SJSA1 (cell line): Measurements from ENCODE around the gene TMEM131. TPM values are rescaled to one million over a fixed set of nuclear protein-coding genes. Genes with fewer than 3 reads are reported as not detected.
"Not testable (repeated sequence)": the region's sequence is repeated elsewhere in the genome, so short reads cannot be mapped to it uniquely, and the experiment has no call there.

Source experiments
- DNase-seq, 2 experiments: peaks; one replicate each; pipeline ENCODE4 v3.0.0-alpha.2; 2015 to 2020; ENCODE audit warnings: low spot score in 2 of 2, low read depth in 1 of 2
- H3K27ac ChIP-seq: fragments of 250-450 bp; sonication (Bioruptor Pico); 2 replicates; pipeline ENCODE4 v1.5.1; 2020; ENCODE audit warnings: mild to moderate bottlenecking, moderate library complexity
- H3K27me3 ChIP-seq: fragments of 250-450 bp; sonication (Bioruptor Pico); replicated peaks from 2 replicates; pipeline ENCODE4 v1.5.1; 2020; ENCODE audit warnings: mild to moderate bottlenecking, moderate library complexity
- H3K36me3 ChIP-seq: fragments of 250-450 bp; sonication (Bioruptor Pico); 2 replicates; pipeline ENCODE4 v1.5.1; 2020; ENCODE audit warnings: mild to moderate bottlenecking
- H3K4me1 ChIP-seq: fragments of 250-450 bp; sonication (Bioruptor Pico); replicated peaks from 2 replicates; pipeline ENCODE4 v1.6.1; 2021; ENCODE audit warnings: mild to moderate bottlenecking
- H3K4me3 ChIP-seq: fragments of 250-450 bp; sonication (Bioruptor Pico); 2 replicates; pipeline ENCODE4 v1.5.1; 2020; ENCODE audit warnings: mild to moderate bottlenecking
- H3K9me3 ChIP-seq: fragments of 250-450 bp; sonication (Bioruptor Pico); replicated peaks from 2 replicates; pipeline ENCODE4 v1.5.1; 2020; ENCODE audit warnings: mild to moderate bottlenecking
- total RNA-seq: library from RNA; depleted of rRNA; stranded (reverse); fragments of >200 nt; shearing (Covaris generic); gene quantifications from 2 replicates; pipeline ENCODE4 v1.2.3, GENCODE V29; 2014

Gene TMEM131
- total RNA-seq, 1 experiment from 2014 or later, result 18.7 TPM

GRCh38 chr2:97919858-97920257, 75.9 kb downstream of the TMEM131 start:
- Histone ChIP-seq H3K27me3 (no peaks in the 10 kb centered on the region), H3K9me3 (no peaks in the 10 kb centered on the region), H3K27ac (no peak overlapping the region), H3K36me3 (no peaks in the 10 kb centered on the region), H3K4me3 (no peak overlapping the region), H3K4me1 (no peaks in the 10 kb centered on the region)
- no peak for DNase-seq

- Histone ChIP-seq H3K9me3 (no peaks in the 10 kb centered on the region), H3K36me3 (no peaks in the 10 kb centered on the region), H3K27me3 (no peaks in the 10 kb centered on the region), H3K4me1 (no peaks in the 10 kb centered on the region), H3K27ac (no peak overlapping the region), H3K4me3 (no peak overlapping the region)
- DNase-seq, result no peak
Observed at GRCh38 chr2:97918818-97919217, 76.9 kb downstream of the TMEM131 start.

- H3K27me3 ChIP-seq, H3K9me3 ChIP-seq, H3K4me1 ChIP-seq, H3K4me3 ChIP-seq, H3K27ac ChIP-seq, DNase-seq, H3K36me3 ChIP-seq: not testable (repeated sequence)
Observed at GRCh38 chr2:97917668-97918067, 78.1 kb downstream of the TMEM131 start.

GRCh38 chr2:97914691-97915213, 81.0 kb downstream of the TMEM131 start:
- H3K36me3 ChIP-seq, result no peaks in the 10 kb centered on the region; the same call in 1 of the 2 replicates
- H3K4me3 ChIP-seq, result no peak overlapping the region
- H3K27me3 ChIP-seq, result no peaks in the 10 kb centered on the region
- no peak for DNase-seq
- peaks cover 7% of the 10 kb centered on the region; the same call in 1 of the 2 replicates for H3K4me1 ChIP-seq
- no peak overlapping the region for H3K27ac ChIP-seq
- no peaks in the 10 kb centered on the region for H3K9me3 ChIP-seq

GRCh38 chr2:97913846-97914245, 81.9 kb downstream of the TMEM131 start:
- Histone ChIP-seq H3K36me3 (no peaks in the 10 kb centered on the region; the same call in 1 of the 2 replicates), H3K9me3 (no peaks in the 10 kb centered on the region), H3K27me3 (no peaks in the 10 kb centered on the region), H3K4me1 (peaks cover 7% of the 10 kb centered on the region; the same call in 1 of the 2 replicates), H3K4me3 (no peak overlapping the region), H3K27ac (no peak overlapping the region)
- DNase-seq, result no peak

- no peak for DNase-seq
- Histone ChIP-seq H3K27ac (no peak overlapping the region), H3K4me1 (peaks cover 7% of the 10 kb centered on the region; the same call in 1 of the 2 replicates), H3K4me3 (no peak overlapping the region), H3K27me3 (no peaks in the 10 kb centered on the region), H3K36me3 (peaks cover 5% of the 10 kb centered on the region; the same call in 1 of the 2 replicates), H3K9me3 (no peaks in the 10 kb centered on the region)
Observed at GRCh38 chr2:97911922-97912575, 83.7 kb downstream of the TMEM131 start.

- no peaks in the 10 kb centered on the region for H3K27me3 ChIP-seq
- DNase-seq, result no peak
- H3K36me3 ChIP-seq, result peaks cover 5% of the 10 kb centered on the region; the same call in 1 of the 2 replicates
- H3K4me3 ChIP-seq, result no peak overlapping the region
- H3K27ac ChIP-seq, result no peak overlapping the region
- no peaks in the 10 kb centered on the region for H3K9me3 ChIP-seq
- peaks cover 7% of the 10 kb centered on the region; the same call in 1 of the 2 replicates for H3K4me1 ChIP-seq
Observed at GRCh38 chr2:97911206-97911921, 84.4 kb downstream of the TMEM131 start.

- Histone ChIP-seq H3K27me3 (no peaks in the 10 kb centered on the region), H3K4me3 (no peak overlapping the region), H3K36me3 (peaks cover 10% of the 10 kb centered on the region; the same call in 1 of the 2 replicates), H3K27ac (no peak overlapping the region), H3K4me1 (peaks cover 7% of the 10 kb centered on the region; the same call in 1 of the 2 replicates), H3K9me3 (no peaks in the 10 kb centered on the region)
- DNase-seq, result no peak
Observed at GRCh38 chr2:97910403-97911205, 85.1 kb downstream of the TMEM131 start.

- Histone ChIP-seq H3K4me1 (peaks cover 7% of the 10 kb centered on the region; the same call in 1 of the 2 replicates), H3K27me3 (no peaks in the 10 kb centered on the region), H3K9me3 (no peaks in the 10 kb centered on the region), H3K4me3 (no peak overlapping the region), H3K27ac (no peak overlapping the region), H3K36me3 (peaks cover 12% of the 10 kb centered on the region; the same call in 1 of the 2 replicates)
- no peak for DNase-seq
Observed at GRCh38 chr2:97908208-97908676, 87.5 kb downstream of the TMEM131 start.

- Histone ChIP-seq H3K4me3 (no peak overlapping the region), H3K4me1 (peaks cover 7% of the 10 kb centered on the region; the same call in 1 of the 2 replicates), H3K36me3 (peaks cover 12% of the 10 kb centered on the region; the same call in 1 of the 2 replicates), H3K27me3 (no peaks in the 10 kb centered on the region), H3K9me3 (no peaks in the 10 kb centered on the region), H3K27ac (no peak overlapping the region)
- DNase-seq, result no peak
Observed at GRCh38 chr2:97907369-97908100, 88.2 kb downstream of the TMEM131 start.

- Histone ChIP-seq H3K27ac (no peak overlapping the region), H3K27me3 (no peaks in the 10 kb centered on the region), H3K4me1 (no peaks in the 10 kb centered on the region), H3K4me3 (no peak overlapping the region), H3K36me3 (peaks cover 12% of the 10 kb centered on the region; the same call in 1 of the 2 replicates), H3K9me3 (no peaks in the 10 kb centered on the region)
- DNase-seq, result no peak
Observed at GRCh38 chr2:97906307-97906706, 89.4 kb downstream of the TMEM131 start.

- Histone ChIP-seq H3K27me3 (no peaks in the 10 kb centered on the region), H3K9me3 (no peaks in the 10 kb centered on the region), H3K36me3 (peaks cover 12% of the 10 kb centered on the region; the same call in 1 of the 2 replicates), H3K4me1 (no peaks in the 10 kb centered on the region), H3K4me3 (no peak overlapping the region), H3K27ac (no peak overlapping the region)
- no peak for DNase-seq
Observed at GRCh38 chr2:97905294-97905693, 90.5 kb downstream of the TMEM131 start.

GRCh38 chr2:97901862-97902261, 93.9 kb downstream of the TMEM131 start:
- Histone ChIP-seq H3K36me3 (peaks cover 8% of the 10 kb centered on the region; the same call in 1 of the 2 replicates), H3K27ac (no peak overlapping the region), H3K27me3 (no peaks in the 10 kb centered on the region), H3K4me1 (no peaks in the 10 kb centered on the region), H3K4me3 (no peak overlapping the region), H3K9me3 (no peaks in the 10 kb centered on the region)
- DNase-seq, result no peak
